GM19328 (cell line): ENCODE results near the gene RHOF.

Experiments
- ATAC-seq: cut with Tn5 transposase; IDR thresholded peaks from one replicate; pipeline ENCODE4 v1.9.1; 2021; ENCODE audit warnings: mild to moderate bottlenecking, moderate library complexity; ENCODE audit not compliant: unreplicated experiment

The RHOF gene

GRCh38 chr12:121805171-121806008 is 11.9 kb upstream of the RHOF start:
- no peak for ATAC-seq

GRCh38 chr12:121804417-121805111 is 11.1 kb upstream of the RHOF start:
- ATAC-seq = no peak

GRCh38 chr12:121803861-121804416 is 10.5 kb upstream of the RHOF start, which contains the start of gene SETD1B:
Gene SETD1B (plus strand): TSS chr12:121804009. CDS start chr12:121804738, 729 bp downstream.
- no peak for ATAC-seq

- peak; percentile 30 for ATAC-seq
Measured at GRCh38 chr12:121802843-121803698, 9.6 kb upstream of the RHOF start.

- ATAC-seq = no peak
Measured at GRCh38 chr12:121802485-121802842, 9.0 kb upstream of the RHOF start.

- no peak for ATAC-seq
Measured at GRCh38 chr12:121801595-121802484, 8.4 kb upstream of the RHOF start.

GRCh38 chr12:121800694-121801594 is 7.5 kb upstream of the RHOF start:
- no peak for ATAC-seq

GRCh38 chr12:121799842-121800693 is 6.6 kb upstream of the RHOF start:
- no peak for ATAC-seq

- no peak for ATAC-seq
Measured at GRCh38 chr12:121799156-121799841, 5.8 kb upstream of the RHOF start.

GRCh38 chr12:121798787-121799155 is 5.3 kb upstream of the RHOF start:
- no peak for ATAC-seq

- no peak for ATAC-seq
Measured at GRCh38 chr12:121797937-121798786, 4.7 kb upstream of the RHOF start.

- no peak for ATAC-seq
Measured at GRCh38 chr12:121796855-121797751, 3.6 kb upstream of the RHOF start.

GRCh38 chr12:121795034-121795968 is 1.8 kb upstream of the RHOF start:
- ATAC-seq = no peak

- peak; percentile 4 for ATAC-seq
Measured at GRCh38 chr12:121794534-121795033, 1.1 kb upstream of the RHOF start.
